Amygdala (tissue), 56 donors: ENCODE measurements around the gene ANKRD55.
A peak's percentile ranks its signal among the peaks of the same experiment; 100 is the strongest.

ENCODE experiments used
- DNase-seq, 56 donors: peaks; one replicate each; lab custom pipeline; 2025; lab: John Stamatoyannopoulos, UW

ANKRD55 gene

GRCh38 chr5:56060276-56061110 is 172.6 kb downstream of the ANKRD55 start:
- no peak for DNase-seq

DNA sequence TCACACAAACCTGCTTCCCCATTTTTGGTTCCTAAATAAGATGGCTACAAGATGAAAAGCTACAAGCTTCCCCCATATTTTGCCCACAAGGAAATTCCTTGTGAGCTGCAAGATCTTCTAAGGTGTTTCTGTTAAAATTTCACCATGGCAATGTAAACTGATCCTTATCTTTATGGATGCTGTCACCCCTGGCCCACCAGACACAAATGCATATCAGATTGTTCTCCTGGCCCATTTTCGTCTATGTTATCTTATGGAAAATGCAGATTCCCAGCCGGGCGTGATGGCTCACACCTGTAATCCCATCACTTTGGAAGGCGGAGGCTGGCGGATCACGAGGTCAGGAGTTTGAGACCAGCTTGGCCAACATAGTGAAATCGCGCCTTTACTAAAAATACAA is 173.3 kb downstream of the ANKRD55 start:
- no peak for DNase-seq

- no peak for DNase-seq
Observed at GRCh38 chr5:56056875-56057274, 176.3 kb downstream of the ANKRD55 start.

DNA sequence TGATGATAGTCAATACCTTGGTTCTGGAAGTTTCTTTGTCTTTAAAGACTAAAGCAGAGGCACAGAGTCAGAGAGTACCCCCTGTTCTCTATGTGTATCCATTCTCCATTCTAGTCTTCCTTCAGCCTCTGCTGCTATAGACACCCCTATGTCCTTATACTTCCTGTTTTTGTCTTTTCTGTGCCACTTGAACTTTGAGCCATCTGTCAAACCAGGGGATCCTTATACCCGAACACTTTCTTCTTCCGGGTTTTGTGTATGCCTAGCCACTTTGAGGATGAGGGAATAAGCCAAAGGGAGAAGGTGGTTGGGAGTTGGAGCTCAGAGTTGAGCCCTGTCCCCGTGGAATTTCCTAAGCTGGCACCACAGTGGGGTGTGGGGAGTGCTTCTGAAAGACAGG is 177.3 kb downstream of the ANKRD55 start:
- no peak for DNase-seq

DNA sequence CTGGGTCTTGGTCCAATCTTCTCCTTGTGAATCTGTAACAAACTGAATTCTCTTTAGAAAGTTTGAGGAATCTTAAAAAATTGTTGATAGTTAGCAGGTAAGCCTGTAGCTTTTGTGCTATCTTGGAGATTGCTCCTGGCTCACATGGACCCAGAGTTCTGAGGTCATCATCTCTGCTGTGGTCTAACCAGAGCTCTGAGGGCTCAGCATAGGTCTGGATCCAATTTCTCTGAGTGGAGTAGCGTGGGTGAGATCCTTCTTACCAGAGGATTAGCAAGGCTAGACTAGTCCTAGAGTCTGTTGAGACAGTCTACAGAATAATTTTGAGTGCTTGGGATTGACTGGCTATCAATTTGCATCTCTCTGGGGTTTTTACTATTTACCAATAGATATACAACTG is 177.8 kb downstream of the ANKRD55 start:
- no peak for DNase-seq

DNA sequence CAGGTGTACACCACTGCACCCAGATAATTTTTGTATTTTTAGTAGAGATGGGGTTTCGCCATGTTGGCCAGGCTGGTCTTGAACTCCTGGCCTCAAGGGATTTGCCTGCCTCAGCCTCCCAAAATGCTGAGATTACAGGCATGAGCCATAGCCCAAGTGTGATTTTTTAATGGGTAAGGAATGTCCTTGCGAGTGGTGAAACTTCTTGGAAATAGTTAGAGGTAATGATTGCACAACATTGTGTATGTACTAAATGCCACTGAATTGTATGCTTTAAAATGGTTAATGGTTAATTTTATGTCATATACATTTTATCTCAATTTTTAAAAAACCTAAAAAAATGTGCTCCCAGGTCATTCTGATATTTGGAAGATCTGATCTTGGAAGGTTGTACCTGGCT is 178.5 kb downstream of the ANKRD55 start:
- no peak for DNase-seq

DNA sequence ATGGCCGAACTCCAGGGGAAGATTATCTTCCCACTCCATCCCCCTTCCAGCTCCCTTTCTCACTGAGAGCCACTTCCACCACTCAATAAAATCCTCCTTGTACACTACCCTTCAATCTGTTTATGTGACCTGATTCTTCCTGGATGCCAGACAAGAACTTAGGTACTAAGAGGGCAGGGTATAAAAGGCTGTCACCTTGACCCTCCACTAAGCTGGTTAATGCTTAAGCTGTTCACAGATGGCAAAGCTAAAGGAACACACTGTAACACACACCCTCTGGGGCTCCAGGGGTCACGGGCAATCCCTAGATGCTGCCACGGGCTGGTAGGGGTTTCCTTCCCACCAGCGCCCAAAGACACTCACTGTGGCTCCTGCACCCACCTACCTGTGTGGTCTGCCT is 179.8 kb downstream of the ANKRD55 start:
- no peak for DNase-seq

GRCh38 chr5:56052735-56053134 is 180.4 kb downstream of the ANKRD55 start:
- no peak for DNase-seq

DNA sequence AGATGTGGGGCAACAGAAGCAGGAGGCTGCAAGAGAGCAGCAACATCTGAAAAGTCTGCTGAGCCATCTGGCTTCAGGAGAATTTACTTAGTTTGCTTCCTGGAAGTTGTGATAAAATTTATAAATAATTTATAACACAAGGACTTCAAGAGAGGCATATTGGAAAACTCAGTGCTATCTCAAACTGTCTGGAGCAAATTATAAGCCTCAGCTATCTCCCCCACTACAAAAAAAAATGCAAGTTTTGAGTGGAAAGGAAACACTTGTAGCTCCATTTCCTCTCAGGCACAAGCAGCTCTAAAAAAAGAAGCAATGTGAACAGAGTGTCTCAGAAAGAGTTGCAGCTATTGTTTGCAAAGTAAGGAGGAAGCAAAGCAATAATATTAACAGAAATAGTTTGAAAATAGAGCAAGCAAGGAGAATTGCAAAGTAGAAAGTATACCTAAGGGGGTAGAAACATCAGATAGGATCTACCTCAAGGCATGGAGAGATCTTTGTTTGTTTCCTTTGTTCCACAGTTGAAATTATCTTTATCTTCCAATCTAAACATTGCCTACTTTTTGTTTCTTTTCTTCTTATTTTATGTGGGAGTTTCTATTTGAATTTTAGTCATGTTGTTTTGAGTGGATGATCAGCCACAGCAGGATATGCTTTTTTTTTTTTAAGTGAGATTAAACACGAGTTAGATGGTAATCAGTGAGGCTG is 182.4 kb downstream of the ANKRD55 start:
- peak in 1 of 56 donors; percentile 18 for DNase-seq
